Measurements from ENCODE around the gene PACS1. TPM values are rescaled to one million over a fixed set of nuclear protein-coding genes. Genes with fewer than 3 reads are reported as not detected.
A peak's percentile ranks its signal among the peaks of the same experiment; 100 is the strongest.

The PACS1 gene
- total RNA-seq, 2 experiments from 2014 or later = 179 to 183 TPM

DNA sequence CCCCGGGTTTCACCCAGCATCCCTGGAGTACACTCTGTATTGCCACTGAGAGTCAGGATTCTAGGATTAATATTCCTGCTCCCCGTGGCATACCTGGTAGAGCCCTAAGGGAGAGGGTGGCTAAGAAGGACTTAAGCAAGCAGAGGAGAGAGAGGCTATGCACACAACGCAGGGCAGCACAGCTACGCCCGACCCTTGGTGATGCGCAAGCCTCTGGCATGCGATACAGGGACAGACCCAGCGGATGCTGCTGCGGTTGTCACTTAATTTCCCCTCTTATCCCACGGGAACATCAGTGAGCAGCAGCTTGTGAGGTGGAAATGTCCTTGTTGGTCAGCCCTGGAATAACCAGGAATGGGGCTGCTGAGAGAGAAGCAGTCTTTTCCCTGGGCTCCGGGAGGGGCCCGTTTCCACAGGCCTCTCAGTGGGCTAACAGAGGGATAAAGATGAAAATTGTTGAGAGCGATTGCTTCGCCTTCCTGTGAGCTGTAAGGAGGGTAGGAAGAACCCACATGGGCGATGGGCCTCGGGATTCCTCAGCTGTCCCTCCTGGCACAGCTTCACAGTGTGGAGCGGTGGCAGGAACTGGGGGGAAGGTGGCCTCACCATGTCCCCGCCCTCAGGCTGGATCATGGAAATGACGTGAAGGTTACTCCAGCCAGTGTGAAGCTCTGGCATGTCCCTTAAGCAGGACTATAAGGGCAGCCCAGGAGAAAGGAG lies 149.9 kb downstream of the PACS1 start:
- POLR2A ChIA-PET = interaction anchor here (1.8 kb wide), 1 partner anchor 69 kb away, joined by 5 read pairs; the partner anchor contains the start of gene YIF1A
- H3K27me3 Mint-ChIP-seq = no peaks in the 10 kb centered on the region
- H3K4me1 ChIP-seq (ENCODE audit: insufficient read depth, low read length) = peaks cover 15% of the 10 kb centered on the region
- H3K27ac Mint-ChIP-seq = no peak overlapping the region
- CTCF ChIA-PET = interaction anchor here (0.7 to 5.2 kb wide), 2 partner anchors 62 to 450 kb away, joined by 4 to 54 read pairs; no protein-coding TSS in a partner anchor
- H3K4me3 ChIP-seq (ENCODE audit: low read length) = no peak overlapping the region
- H3K36me3 ChIP-seq (ENCODE audit: insufficient read depth, low read length) = peaks cover 82% of the 10 kb centered on the region
- peaks cover 7% of the 10 kb centered on the region for H3K4me1 Mint-ChIP-seq (ENCODE audit: low read depth)
- H3K36me3 Mint-ChIP-seq (ENCODE audit: low read depth) = peaks cover 85% of the 10 kb centered on the region
- no peaks in the 10 kb centered on the region for H3K27me3 ChIP-seq (ENCODE audit: control insufficient read depth in 1 of 2, insufficient read depth in 2 of 2, low read length in 2 of 2)
- TF ChIP-seq CTCF (IDR thresholded peaks at IDR 0.05) = no peak
- H3K27ac ChIP-seq (ENCODE audit: low read depth in 1 of 2, low read length in 2 of 2) = no peak overlapping the region
- H3K9me3 ChIP-seq (ENCODE audit: control insufficient read depth in 1 of 2, insufficient read depth in 1 of 2, low read length in 2 of 2) = no peaks in the 10 kb centered on the region
- no peak for DNase-seq
- no peak for ATAC-seq (ENCODE audit: poor library complexity)
- H3K9me3 Mint-ChIP-seq = no peaks in the 10 kb centered on the region
- H3K4me3 Mint-ChIP-seq = no peak overlapping the region
- intact Hi-C loops (cut with DNase I, micrococcal nuclease) = no loop called here

- no peaks in the 10 kb centered on the region for H3K9me3 Mint-ChIP-seq
- Histone ChIP-seq H3K4me1 (ENCODE audit: insufficient read depth, low read length) (peaks cover 15% of the 10 kb centered on the region), H3K27me3 (ENCODE audit: control insufficient read depth in 1 of 2, insufficient read depth in 2 of 2, low read length in 2 of 2) (no peaks in the 10 kb centered on the region), H3K36me3 (ENCODE audit: insufficient read depth, low read length) (peaks cover 84% of the 10 kb centered on the region), H3K27ac (ENCODE audit: low read depth in 1 of 2, low read length in 2 of 2) (peak overlapping the region in 1 of 2 donors; percentile 80), H3K4me3 (ENCODE audit: low read length) (no peak overlapping the region), H3K9me3 (ENCODE audit: control insufficient read depth in 1 of 2, insufficient read depth in 1 of 2, low read length in 2 of 2) (no peaks in the 10 kb centered on the region)
- H3K27me3 Mint-ChIP-seq = no peaks in the 10 kb centered on the region
- H3K36me3 Mint-ChIP-seq (ENCODE audit: low read depth) = peaks cover 87% of the 10 kb centered on the region
- no peak for DNase-seq
- peaks cover 7% of the 10 kb centered on the region for H3K4me1 Mint-ChIP-seq (ENCODE audit: low read depth)
- CTCF ChIA-PET = interaction anchor here (5.2 kb wide), 1 partner anchor 62 kb away, joined by 54 read pairs; no protein-coding TSS in a partner anchor
- intact Hi-C loops (cut with DNase I, micrococcal nuclease) = no loop called here
- POLR2A ChIA-PET = interaction anchor here (1.8 kb wide), 1 partner anchor 68 kb away, joined by 5 read pairs; the partner anchor contains the start of gene YIF1A
- ATAC-seq (ENCODE audit: poor library complexity) = no peak
- TF ChIP-seq CTCF (IDR thresholded peaks at IDR 0.05) = no peak
- H3K27ac Mint-ChIP-seq = no peak overlapping the region
- no peak overlapping the region for H3K4me3 Mint-ChIP-seq
These were observed 150.5 kb downstream of the PACS1 start for GRCh38 chr11:66220566-66220935.

GRCh38 chr11:66221012-66221411 lies 150.9 kb downstream of the PACS1 start:
- Mint-ChIP-seq H3K27me3 (no peaks in the 10 kb centered on the region), H3K36me3 (ENCODE audit: low read depth) (peaks cover 85% of the 10 kb centered on the region), H3K4me1 (ENCODE audit: low read depth) (peaks cover 7% of the 10 kb centered on the region), H3K9me3 (no peaks in the 10 kb centered on the region), H3K27ac (no peak overlapping the region), H3K4me3 (no peak overlapping the region)
- ATAC-seq (ENCODE audit: poor library complexity) (no peak), DNase-seq (no peak)
- Histone ChIP-seq H3K27ac (ENCODE audit: low read depth in 1 of 2, low read length in 2 of 2) (peak overlapping the region in 1 of 2 donors; percentile 80), H3K4me3 (ENCODE audit: low read length) (no peak overlapping the region), H3K9me3 (ENCODE audit: control insufficient read depth in 1 of 2, insufficient read depth in 1 of 2, low read length in 2 of 2) (no peaks in the 10 kb centered on the region), H3K36me3 (ENCODE audit: insufficient read depth, low read length) (peaks cover 85% of the 10 kb centered on the region), H3K4me1 (ENCODE audit: insufficient read depth, low read length) (peaks cover 15% of the 10 kb centered on the region), H3K27me3 (ENCODE audit: control insufficient read depth in 1 of 2, insufficient read depth in 2 of 2, low read length in 2 of 2) (no peaks in the 10 kb centered on the region)
- ChIA-PET POLR2A (interaction anchor here (1.8 kb wide), 1 partner anchor 68 kb away, joined by 5 read pairs; the partner anchor contains the start of gene YIF1A), CTCF (interaction anchor here (2.1 to 5.2 kb wide), 2 partner anchors 61 to 68 kb away, joined by 23 to 54 read pairs; partner anchors contain the start of gene YIF1A)
- TF ChIP-seq CTCF (IDR thresholded peaks at IDR 0.05) = no peak
- intact Hi-C loops (cut with DNase I, micrococcal nuclease) = no loop called here

Measured in CD4-positive, alpha-beta T cell (primary cell).